ENCODE results near the gene DNAAF9. TPM values are rescaled to one million over a fixed set of nuclear protein-coding genes. Genes with fewer than 3 reads are reported as not detected.

Gene DNAAF9
- total RNA-seq, 3 donors from 2014 or later = 1.9 to 25.4 (median 3.9) TPM

- H3K4me3 ChIP-seq = no peak overlapping the region
- ATAC-seq = peak; percentile 70
- no peaks in the 10 kb centered on the region for H3K9me3 ChIP-seq
- no peak for TF ChIP-seq CTCF (IDR thresholded peaks at IDR 0.05)
- DNase-seq = peak in 1 of 3 donors; percentile 10
- no peaks in the 10 kb centered on the region for H3K36me3 ChIP-seq (ENCODE audit: low read depth)
- no peaks in the 10 kb centered on the region for H3K4me1 ChIP-seq (ENCODE audit: low read depth)
- intact Hi-C loops (cut with DNase I, micrococcal nuclease) = no loop called here
These were observed 35.7 kb downstream of the DNAAF9 start for GRCh38 chr20:3371754-3372153.

- H3K9me3 ChIP-seq = no peaks in the 10 kb centered on the region
- no peaks in the 10 kb centered on the region for H3K36me3 ChIP-seq (ENCODE audit: low read depth)
- no peaks in the 10 kb centered on the region for H3K4me1 ChIP-seq (ENCODE audit: low read depth)
- no peak for ATAC-seq
- no peak overlapping the region for H3K4me3 ChIP-seq
- no peak for DNase-seq
- TF ChIP-seq CTCF (IDR thresholded peaks at IDR 0.05) = no peak
- intact Hi-C loops (cut with DNase I, micrococcal nuclease) = no loop called here
These were observed 40.4 kb downstream of the DNAAF9 start for GRCh38 chr20:3367089-3367488.

- no peak for TF ChIP-seq CTCF (IDR thresholded peaks at IDR 0.05)
- Histone ChIP-seq H3K4me3 (no peak overlapping the region), H3K36me3 (ENCODE audit: low read depth) (no peaks in the 10 kb centered on the region), H3K9me3 (no peaks in the 10 kb centered on the region), H3K4me1 (ENCODE audit: low read depth) (no peaks in the 10 kb centered on the region)
- DNase-seq (no peak), ATAC-seq (no peak)
- intact Hi-C loops (cut with DNase I, micrococcal nuclease) = no loop called here
These were observed 43.0 kb downstream of the DNAAF9 start for GRCh38 chr20:3364323-3365013.

- no peak overlapping the region for H3K4me3 ChIP-seq
- H3K4me1 ChIP-seq (ENCODE audit: low read depth) = no peaks in the 10 kb centered on the region
- no peak for TF ChIP-seq CTCF (IDR thresholded peaks at IDR 0.05)
- DNase-seq = no peak
- no peak for ATAC-seq
- intact Hi-C loops (cut with DNase I, micrococcal nuclease) = no loop called here
- H3K9me3 ChIP-seq = no peaks in the 10 kb centered on the region
- H3K36me3 ChIP-seq (ENCODE audit: low read depth) = no peaks in the 10 kb centered on the region
These were observed 46.7 kb downstream of the DNAAF9 start for GRCh38 chr20:3360752-3361151.

GRCh38 chr20:3358676-3359340, 48.7 kb downstream of the DNAAF9 start:
- Histone ChIP-seq H3K36me3 (ENCODE audit: low read depth) (no peaks in the 10 kb centered on the region), H3K4me3 (no peak overlapping the region), H3K4me1 (ENCODE audit: low read depth) (no peaks in the 10 kb centered on the region), H3K9me3 (no peaks in the 10 kb centered on the region)
- TF ChIP-seq CTCF (IDR thresholded peaks at IDR 0.05) = no peak
- ATAC-seq (no peak), DNase-seq (no peak)
- intact Hi-C loops (cut with DNase I, micrococcal nuclease) = no loop called here

Other genes with a start within 250 kb of the DNAAF9 start
- 10 to 100 TPM; 15.5 to 17.7 (median 16.0) TPM for gene FASTKD5, start 247.8 kb downstream of the DNAAF9 start, total RNA-seq
- gene UBOX5, start 247.8 kb downstream of the DNAAF9 start, total RNA-seq = 1 to 10 TPM; 5.9 to 9.2 (median 8.5) TPM
- gene LZTS3, start 234.1 kb downstream of the DNAAF9 start, total RNA-seq = 1 to 10 TPM; 4.2 to 9.9 (median 8.0) TPM
- gene DDRGK1, start 203.0 kb downstream of the DNAAF9 start, total RNA-seq = 10 to 100 TPM; 51.3 to 80.3 (median 62.9) TPM
- 10 to 100 TPM; 29.8 to 44.7 (median 43.8) TPM for gene ITPA, start 198.2 kb downstream of the DNAAF9 start, total RNA-seq
- gene SLC4A11, start 168.5 kb downstream of the DNAAF9 start, total RNA-seq = 1 to 10 TPM in 2 of 3 donors, under 1 TPM in 1; 0.31 to 1.2 (median 1.1) TPM
- gene ATRN, start 63.3 kb upstream of the DNAAF9 start, total RNA-seq = 10 to 100 TPM; 22.1 to 28.2 (median 23.7) TPM